ENCODE results near the gene UNC119B.

The UNC119B gene

DNA sequence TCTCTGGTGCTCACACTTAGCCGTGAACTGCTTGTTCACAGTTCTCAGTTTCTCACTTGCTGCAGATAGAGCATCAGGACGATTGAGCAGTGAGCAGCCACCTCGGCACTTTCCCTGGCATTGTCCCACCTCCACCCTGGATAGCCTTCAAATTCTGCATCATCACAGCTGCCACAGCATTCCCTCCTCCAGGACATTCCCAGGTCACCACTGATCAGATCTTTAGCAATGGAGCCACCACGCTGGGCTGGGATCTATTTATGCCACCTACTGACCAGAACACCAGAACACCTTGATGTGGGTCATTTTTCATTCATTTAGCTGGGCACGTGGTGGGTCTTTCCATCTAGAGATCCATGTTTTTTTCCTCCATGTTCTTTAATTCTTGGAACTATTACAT, 39.0 kb downstream of the UNC119B start:
- Histone ChIP-seq H3K36me3 (no peaks in the 10 kb centered on the region), H3K9me3 (no peaks in the 10 kb centered on the region), H3K4me1 (ENCODE audit: control insufficient read depth in 1 of 2, insufficient read depth in 1 of 2, low read depth in 1 of 2, low read length in 1 of 2) (no peaks in the 10 kb centered on the region), H3K27me3 (no peaks in the 10 kb centered on the region), H3K27ac (no peak overlapping the region), H3K4me3 (ENCODE audit: low read depth in 1 of 2, low read length in 1 of 2) (no peak overlapping the region)
- TF ChIP-seq, protein P1, sequence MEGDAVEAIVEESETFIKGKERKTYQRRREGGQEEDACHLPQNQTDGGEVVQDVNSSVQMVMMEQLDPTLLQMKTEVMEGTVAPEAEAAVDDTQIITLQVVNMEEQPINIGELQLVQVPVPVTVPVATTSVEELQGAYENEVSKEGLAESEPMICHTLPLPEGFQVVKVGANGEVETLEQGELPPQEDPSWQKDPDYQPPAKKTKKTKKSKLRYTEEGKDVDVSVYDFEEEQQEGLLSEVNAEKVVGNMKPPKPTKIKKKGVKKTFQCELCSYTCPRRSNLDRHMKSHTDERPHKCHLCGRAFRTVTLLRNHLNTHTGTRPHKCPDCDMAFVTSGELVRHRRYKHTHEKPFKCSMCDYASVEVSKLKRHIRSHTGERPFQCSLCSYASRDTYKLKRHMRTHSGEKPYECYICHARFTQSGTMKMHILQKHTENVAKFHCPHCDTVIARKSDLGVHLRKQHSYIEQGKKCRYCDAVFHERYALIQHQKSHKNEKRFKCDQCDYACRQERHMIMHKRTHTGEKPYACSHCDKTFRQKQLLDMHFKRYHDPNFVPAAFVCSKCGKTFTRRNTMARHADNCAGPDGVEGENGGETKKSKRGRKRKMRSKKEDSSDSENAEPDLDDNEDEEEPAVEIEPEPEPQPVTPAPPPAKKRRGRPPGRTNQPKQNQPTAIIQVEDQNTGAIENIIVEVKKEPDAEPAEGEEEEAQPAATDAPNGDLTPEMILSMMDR (IDR thresholded peaks at IDR 0.05): no peak

DNA sequence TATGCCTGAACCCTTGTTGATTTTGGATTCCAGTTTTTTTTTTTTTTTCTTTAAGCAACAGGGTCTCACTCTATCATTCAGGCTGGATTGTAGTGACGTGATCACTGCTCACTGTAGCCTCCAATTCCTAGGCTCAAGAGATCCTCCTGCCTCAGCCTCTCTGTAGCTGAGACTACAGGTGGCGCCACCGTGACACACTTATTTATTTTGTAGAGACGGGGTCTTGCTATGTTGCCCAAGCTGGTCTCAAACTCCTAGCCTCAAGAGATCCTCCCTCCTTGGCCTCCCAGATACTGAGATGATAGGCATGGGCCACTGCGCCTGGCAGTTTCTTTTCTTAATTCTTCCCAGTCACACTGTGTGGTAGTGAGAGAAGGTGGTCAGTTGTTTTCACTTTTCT, 40.5 kb downstream of the UNC119B start:
- Histone ChIP-seq H3K27ac (no peak overlapping the region), H3K27me3 (no peaks in the 10 kb centered on the region), H3K9me3 (no peaks in the 10 kb centered on the region), H3K4me3 (ENCODE audit: low read depth in 1 of 2, low read length in 1 of 2) (no peak overlapping the region), H3K36me3 (no peaks in the 10 kb centered on the region), H3K4me1 (ENCODE audit: control insufficient read depth in 1 of 2, insufficient read depth in 1 of 2, low read depth in 1 of 2, low read length in 1 of 2) (no peaks in the 10 kb centered on the region)
- TF ChIP-seq, protein P1 (IDR thresholded peaks at IDR 0.05): no peak

DNA sequence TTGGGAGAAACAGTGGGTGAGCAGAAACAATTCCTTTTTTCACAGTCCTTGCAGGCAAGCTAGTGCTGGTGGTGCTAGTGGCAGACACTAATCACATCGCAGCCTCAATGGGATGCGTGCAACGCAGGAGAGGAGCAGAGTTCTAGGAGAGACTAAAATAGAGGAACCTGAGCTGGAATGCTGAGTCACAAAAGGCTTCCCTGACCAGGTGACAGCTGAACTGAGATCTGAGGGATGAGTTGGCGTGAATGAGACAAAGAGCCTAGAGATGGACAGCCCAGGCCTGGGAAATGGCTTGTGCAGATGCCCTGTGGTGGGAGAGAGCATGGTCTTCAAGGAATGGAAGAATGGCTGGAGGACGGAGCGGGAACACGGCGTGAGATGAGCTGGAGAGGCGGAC, 41.1 kb downstream of the UNC119B start:
- H3K27ac ChIP-seq: no peak overlapping the region
- no peaks in the 10 kb centered on the region for H3K4me1 ChIP-seq (ENCODE audit: control insufficient read depth in 1 of 2, insufficient read depth in 1 of 2, low read depth in 1 of 2, low read length in 1 of 2)
- no peaks in the 10 kb centered on the region for H3K36me3 ChIP-seq
- no peaks in the 10 kb centered on the region for H3K9me3 ChIP-seq
- no peaks in the 10 kb centered on the region for H3K27me3 ChIP-seq
- H3K4me3 ChIP-seq (ENCODE audit: low read depth in 1 of 2, low read length in 1 of 2): no peak overlapping the region
- TF ChIP-seq, protein P1 (IDR thresholded peaks at IDR 0.05): no peak

DNA sequence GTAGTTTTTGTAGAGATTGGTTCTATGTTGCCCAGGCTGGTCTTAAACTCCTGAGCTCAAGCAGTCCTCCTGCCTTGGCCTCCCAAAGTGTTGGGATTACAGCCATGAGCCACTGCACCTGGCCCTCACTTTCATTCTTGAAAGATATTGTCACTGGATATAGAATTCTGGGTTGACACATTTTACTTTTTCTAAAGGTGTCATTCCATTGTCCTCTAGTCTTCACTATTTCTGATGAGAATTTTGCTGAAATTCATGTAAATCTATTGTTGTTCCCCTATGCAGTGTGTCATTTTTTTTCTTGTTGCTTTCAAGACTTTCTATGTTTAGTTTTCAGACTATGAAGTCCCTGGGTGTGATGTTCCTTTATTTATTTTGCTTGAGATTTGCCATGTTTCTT, 44.5 kb downstream of the UNC119B start:
- Histone ChIP-seq H3K27me3 (no peaks in the 10 kb centered on the region), H3K27ac (no peak overlapping the region), H3K4me3 (ENCODE audit: low read depth in 1 of 2, low read length in 1 of 2) (no peak overlapping the region), H3K9me3 (no peaks in the 10 kb centered on the region), H3K4me1 (ENCODE audit: control insufficient read depth in 1 of 2, insufficient read depth in 1 of 2, low read depth in 1 of 2, low read length in 1 of 2) (no peaks in the 10 kb centered on the region), H3K36me3 (peaks cover 3% of the 10 kb centered on the region)
- TF ChIP-seq, protein P1 (IDR thresholded peaks at IDR 0.05): no peak

DNA sequence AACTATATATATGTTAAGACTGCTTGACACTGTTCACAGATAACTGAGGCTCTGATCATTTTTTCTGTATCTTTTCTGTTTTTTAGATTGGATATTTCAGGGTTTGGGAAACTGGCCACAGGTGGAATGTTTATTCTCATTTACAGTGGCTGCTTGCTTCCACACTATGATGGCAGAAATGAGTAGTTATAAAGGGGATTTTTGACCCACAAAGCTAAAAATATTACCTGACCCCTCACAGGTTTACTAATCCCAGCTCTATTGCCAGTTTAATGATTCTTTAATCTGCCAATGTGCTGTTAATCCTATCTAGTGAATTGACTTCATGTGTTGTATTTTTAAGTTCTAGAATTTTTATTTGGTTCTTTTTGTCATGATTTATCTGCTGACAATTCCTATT, 45.0 kb downstream of the UNC119B start:
- Histone ChIP-seq H3K9me3 (no peaks in the 10 kb centered on the region), H3K4me3 (ENCODE audit: low read depth in 1 of 2, low read length in 1 of 2) (no peak overlapping the region), H3K27ac (no peak overlapping the region), H3K36me3 (peaks cover 8% of the 10 kb centered on the region), H3K4me1 (ENCODE audit: control insufficient read depth in 1 of 2, insufficient read depth in 1 of 2, low read depth in 1 of 2, low read length in 1 of 2) (no peaks in the 10 kb centered on the region), H3K27me3 (no peaks in the 10 kb centered on the region)
- TF ChIP-seq, protein P1 (IDR thresholded peaks at IDR 0.05): no peak

DNA sequence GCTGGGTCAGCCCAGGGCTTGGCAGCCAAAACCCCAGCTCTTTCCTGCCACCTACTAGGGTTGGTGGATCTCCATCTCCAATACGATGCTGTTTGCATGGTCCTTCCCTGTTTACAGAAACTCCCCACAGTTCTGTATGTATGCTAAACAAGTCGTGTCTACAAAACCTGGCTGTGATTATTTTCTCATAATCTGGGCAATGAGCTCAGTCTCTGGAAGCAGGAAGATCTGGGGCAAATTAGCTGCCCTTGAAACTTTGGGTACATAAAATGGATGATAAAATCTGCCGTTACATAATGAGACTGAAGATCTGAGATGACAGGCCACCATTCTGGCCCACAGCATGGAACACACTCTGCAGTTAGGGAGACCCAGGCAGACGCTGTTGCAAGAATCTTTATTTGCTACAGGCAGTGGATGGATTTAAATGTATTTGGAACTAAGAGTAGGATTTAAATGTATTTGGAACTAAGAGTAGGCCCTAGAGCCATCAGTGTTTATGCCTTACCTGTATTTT, 47.0 kb downstream of the UNC119B start:
- H3K9me3 ChIP-seq: no peaks in the 10 kb centered on the region
- no peaks in the 10 kb centered on the region for H3K4me1 ChIP-seq (ENCODE audit: control insufficient read depth in 1 of 2, insufficient read depth in 1 of 2, low read depth in 1 of 2, low read length in 1 of 2)
- H3K4me3 ChIP-seq (ENCODE audit: low read depth in 1 of 2, low read length in 1 of 2): no peak overlapping the region
- TF ChIP-seq, protein P1 (IDR thresholded peaks at IDR 0.05): no peak
- H3K27me3 ChIP-seq: no peaks in the 10 kb centered on the region
- H3K27ac ChIP-seq: no peak overlapping the region
- H3K36me3 ChIP-seq: peaks cover 28% of the 10 kb centered on the region
